ENCODE measurements around the gene SCARF1.

DNA sequence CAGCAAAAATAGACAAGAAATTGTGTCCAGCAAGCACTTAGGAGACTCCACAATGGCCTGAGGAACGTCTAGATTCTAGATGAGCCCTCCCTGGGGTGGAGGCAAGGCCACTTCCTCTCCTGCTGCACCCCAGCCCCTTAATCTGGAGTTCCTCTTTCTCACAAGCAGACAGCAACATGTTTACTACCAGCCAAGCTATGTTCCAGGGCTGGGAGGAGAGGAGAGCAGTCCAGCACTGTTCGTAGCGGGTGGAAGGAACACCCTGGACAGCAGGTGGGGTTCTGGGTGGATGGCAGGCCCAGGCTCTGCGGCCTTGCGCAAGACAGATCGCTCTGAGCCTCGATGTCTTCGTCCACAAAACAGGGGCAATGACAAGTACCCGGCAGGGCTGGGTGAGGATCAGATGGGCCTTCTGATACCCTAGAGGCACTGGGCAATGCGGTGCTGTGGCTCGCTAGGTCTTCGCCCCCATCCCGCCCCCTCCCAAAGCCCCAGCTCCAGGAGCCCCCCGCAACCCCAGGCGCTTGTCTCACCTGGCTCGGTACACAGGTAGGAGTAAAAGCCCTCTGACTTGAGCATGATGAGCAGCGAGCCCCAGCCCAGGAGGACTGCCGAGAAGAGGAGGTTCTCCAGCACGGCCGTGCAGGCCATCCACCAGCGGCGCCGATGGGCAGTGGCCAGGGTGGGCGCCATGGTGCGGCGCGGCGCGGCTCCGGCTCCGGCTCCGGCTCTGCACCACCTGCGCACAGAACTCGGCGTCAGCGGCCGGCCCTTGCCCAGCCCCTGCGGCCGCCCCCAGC is 18.1 kb downstream of the SCARF1 start:
- TF ChIP-seq POLR2A (IDR thresholded peaks at IDR 0.05; ENCODE audit: low read length), result no peak
- TF ChIP-seq GATA1 (IDR thresholded peaks at IDR 0.05; ENCODE audit: low read depth, low read length), result no peak
